IMR-90 (cell line): ENCODE data around the gene HOXA5.
A peak's percentile ranks its signal among the peaks of the same experiment; 100 is the strongest.

Source experiments
- BHLHE40 ChIP-seq: fragments of 150-350 bp; IDR thresholded peaks from 2 replicates; pipeline ENCODE4 v1.6.1; 2016; ENCODE audit warnings: mild to moderate bottlenecking, low read depth, low read length
- CEBPB ChIP-seq: IDR thresholded peaks from 2 replicates; pipeline ENCODE4 v1.6.1; 2012; ENCODE audit warnings: low read depth, low read length, improper control_type of control experiment
- FOS ChIP-seq: fragments of 150-350 bp; IDR thresholded peaks from 2 replicates; pipeline ENCODE4 v1.6.1; 2016; ENCODE audit warnings: low read depth, low read length
- MAFK ChIP-seq: IDR thresholded peaks from 2 replicates; pipeline ENCODE4 v1.6.1; 2012; ENCODE audit warnings: low read depth, low read length, improper control_type of control experiment
- MXI1 ChIP-seq: IDR thresholded peaks from 2 replicates; pipeline ENCODE4 v1.6.1; 2012; ENCODE audit warnings: low read depth, mild to moderate bottlenecking, low read length, moderate library complexity, borderline replicate concordance
- NFE2L2 ChIP-seq: fragments of 150-350 bp; IDR thresholded peaks from 2 replicates; pipeline ENCODE4 v1.6.1; 2016; ENCODE audit warnings: low read depth, mild to moderate bottlenecking, low read length
- POLR2A ChIP-seq: IDR thresholded peaks from 2 replicates; pipeline ENCODE4 v1.6.1; 2012; ENCODE audit warnings: mild to moderate bottlenecking, low read depth, low read length
- RAD21 ChIP-seq: IDR thresholded peaks from 2 replicates; pipeline ENCODE4 v1.6.1; 2012; ENCODE audit warnings: low read length, improper control_type of control experiment
- RFX5 ChIP-seq: IDR thresholded peaks from 2 replicates; pipeline ENCODE4 v1.8.0; 2012; ENCODE audit warnings: low read depth, mild to moderate bottlenecking, low read length, moderate library complexity
- SMC3 ChIP-seq: fragments of 150-350 bp; IDR thresholded peaks from 2 replicates; pipeline ENCODE4 v1.6.1; 2016; ENCODE audit warnings: low read depth, mild to moderate bottlenecking, antibody characterized with exemption, low read length, moderate library complexity
- TF ChIP-seq, protein P1 (sequence below): conservative IDR thresholded peaks from 2 replicates; pipeline ENCODE4 v1.5.1; 2012; ENCODE audit warnings: mild to moderate bottlenecking, low read depth, low read length, improper control_type of control experiment
- TF ChIP-seq, protein P2 (sequence below): fragments of 150-350 bp; IDR thresholded peaks from 2 replicates; pipeline ENCODE4 v1.6.1; 2016; ENCODE audit warnings: low read depth, mild to moderate bottlenecking, low read length, moderate library complexity, borderline replicate concordance
- TF ChIP-seq, protein P3 (sequence below): fragments of 150-350 bp; IDR thresholded peaks from 2 replicates; pipeline ENCODE4 v1.6.1; 2017; ENCODE audit warnings: mild to moderate bottlenecking, antibody characterized with exemption, low read length, low read depth

DNA sequence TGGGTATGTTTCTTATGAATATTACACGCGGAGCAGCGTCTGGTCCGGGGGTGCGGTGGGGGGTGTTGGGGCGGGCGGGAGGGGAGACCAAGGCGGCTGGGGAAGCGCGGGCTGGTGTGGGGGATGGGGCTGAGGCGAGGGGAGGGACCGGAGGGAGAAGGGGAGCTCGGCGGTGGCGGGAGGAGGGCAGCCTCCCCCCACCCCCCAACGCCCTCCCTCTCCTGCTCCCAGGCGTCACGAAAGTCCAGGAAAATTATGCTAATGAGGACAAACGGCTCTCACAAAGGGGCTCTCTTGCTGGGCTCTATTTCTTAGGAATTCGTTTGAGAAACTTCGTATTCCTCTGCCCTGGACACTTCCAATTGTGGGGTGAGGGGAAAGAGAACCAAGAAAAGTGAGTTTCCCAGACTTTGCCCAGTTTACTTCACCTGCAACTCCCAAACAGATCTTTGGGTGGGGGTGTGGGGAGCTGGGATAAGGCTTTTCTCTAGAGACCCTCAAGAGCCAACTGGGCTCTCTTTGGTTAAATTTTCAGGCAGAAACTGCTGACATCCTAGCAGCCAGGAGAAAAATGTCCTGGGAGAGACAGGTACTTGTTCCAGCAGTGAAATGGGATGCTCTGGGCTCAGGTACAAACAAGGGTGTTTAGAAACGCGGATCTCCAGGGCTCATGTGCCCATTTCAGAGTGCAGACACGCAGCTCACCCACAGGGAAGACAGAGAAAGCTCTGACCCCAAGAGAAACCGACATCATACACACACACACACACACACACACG lies 29.3 kb downstream of the HOXA5 start:
- TF ChIP-seq, protein P1, sequence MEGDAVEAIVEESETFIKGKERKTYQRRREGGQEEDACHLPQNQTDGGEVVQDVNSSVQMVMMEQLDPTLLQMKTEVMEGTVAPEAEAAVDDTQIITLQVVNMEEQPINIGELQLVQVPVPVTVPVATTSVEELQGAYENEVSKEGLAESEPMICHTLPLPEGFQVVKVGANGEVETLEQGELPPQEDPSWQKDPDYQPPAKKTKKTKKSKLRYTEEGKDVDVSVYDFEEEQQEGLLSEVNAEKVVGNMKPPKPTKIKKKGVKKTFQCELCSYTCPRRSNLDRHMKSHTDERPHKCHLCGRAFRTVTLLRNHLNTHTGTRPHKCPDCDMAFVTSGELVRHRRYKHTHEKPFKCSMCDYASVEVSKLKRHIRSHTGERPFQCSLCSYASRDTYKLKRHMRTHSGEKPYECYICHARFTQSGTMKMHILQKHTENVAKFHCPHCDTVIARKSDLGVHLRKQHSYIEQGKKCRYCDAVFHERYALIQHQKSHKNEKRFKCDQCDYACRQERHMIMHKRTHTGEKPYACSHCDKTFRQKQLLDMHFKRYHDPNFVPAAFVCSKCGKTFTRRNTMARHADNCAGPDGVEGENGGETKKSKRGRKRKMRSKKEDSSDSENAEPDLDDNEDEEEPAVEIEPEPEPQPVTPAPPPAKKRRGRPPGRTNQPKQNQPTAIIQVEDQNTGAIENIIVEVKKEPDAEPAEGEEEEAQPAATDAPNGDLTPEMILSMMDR, result no peak
- TF ChIP-seq POLR2A, result no peak
- 0 out of 2 replicates have a peak, but pooled peaks have one; percentile 30 for TF ChIP-seq RFX5
- TF ChIP-seq BHLHE40, result no peak
- no peak for TF ChIP-seq MXI1
- no peak for TF ChIP-seq RAD21
- no peak for TF ChIP-seq CEBPB
- TF ChIP-seq MAFK, result no peak
- no peak for TF ChIP-seq FOS
- TF ChIP-seq, protein P2, sequence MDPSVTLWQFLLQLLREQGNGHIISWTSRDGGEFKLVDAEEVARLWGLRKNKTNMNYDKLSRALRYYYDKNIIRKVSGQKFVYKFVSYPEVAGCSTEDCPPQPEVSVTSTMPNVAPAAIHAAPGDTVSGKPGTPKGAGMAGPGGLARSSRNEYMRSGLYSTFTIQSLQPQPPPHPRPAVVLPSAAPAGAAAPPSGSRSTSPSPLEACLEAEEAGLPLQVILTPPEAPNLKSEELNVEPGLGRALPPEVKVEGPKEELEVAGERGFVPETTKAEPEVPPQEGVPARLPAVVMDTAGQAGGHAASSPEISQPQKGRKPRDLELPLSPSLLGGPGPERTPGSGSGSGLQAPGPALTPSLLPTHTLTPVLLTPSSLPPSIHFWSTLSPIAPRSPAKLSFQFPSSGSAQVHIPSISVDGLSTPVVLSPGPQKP, result no peak
- TF ChIP-seq, protein P3, sequence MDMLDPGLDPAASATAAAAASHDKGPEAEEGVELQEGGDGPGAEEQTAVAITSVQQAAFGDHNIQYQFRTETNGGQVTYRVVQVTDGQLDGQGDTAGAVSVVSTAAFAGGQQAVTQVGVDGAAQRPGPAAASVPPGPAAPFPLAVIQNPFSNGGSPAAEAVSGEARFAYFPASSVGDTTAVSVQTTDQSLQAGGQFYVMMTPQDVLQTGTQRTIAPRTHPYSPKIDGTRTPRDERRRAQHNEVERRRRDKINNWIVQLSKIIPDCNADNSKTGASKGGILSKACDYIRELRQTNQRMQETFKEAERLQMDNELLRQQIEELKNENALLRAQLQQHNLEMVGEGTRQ, result no peak
- no peak for TF ChIP-seq SMC3
- TF ChIP-seq NFE2L2, result no peak
